DOHH2 (cell line): ENCODE data around the gene PBX4.

ENCODE experiments used
- H3F3A ChIP-seq: fragments of 200-600 bp; sonication (generic), shearing (Covaris generic); 2 replicates; pipeline ENCODE4 v1.6.0; 2016; ENCODE audit warnings: antibody characterized with exemption, mild to moderate bottlenecking; ENCODE audit not compliant: control insufficient read depth, insufficient read depth
- H3K27ac ChIP-seq: fragments of 200-600 bp; sonication (generic); 2 replicates; pipeline ENCODE4 v1.5.1; 2014; ENCODE audit warnings: low read depth, mild to moderate bottlenecking, low read length, moderate library complexity
- H3K27me3 ChIP-seq: fragments of 200-600 bp; sonication (generic); 2 replicates; pipeline ENCODE4 v1.6.1; 2014; ENCODE audit warnings: mild to moderate bottlenecking, low read length, mixed read lengths; ENCODE audit not compliant: control insufficient read depth
- H3K36me3 ChIP-seq: fragments of 200-600 bp; sonication (generic); 2 replicates; pipeline ENCODE4 v1.6.1; 2014; ENCODE audit warnings: mild to moderate bottlenecking, low read length, moderate library complexity, mixed read lengths; ENCODE audit not compliant: control insufficient read depth
- H3K4me1 ChIP-seq: fragments of 200-600 bp; sonication (generic); 2 replicates; pipeline ENCODE4 v1.6.1; 2014; ENCODE audit warnings: mild to moderate bottlenecking, low read length, mixed read lengths; ENCODE audit not compliant: control insufficient read depth
- H3K4me2 ChIP-seq: fragments of 200-600 bp; sonication (generic); 2 replicates; pipeline ENCODE4 v1.6.0; 2014; ENCODE audit warnings: mild to moderate bottlenecking, low read length, moderate library complexity
- H3K4me3 ChIP-seq: fragments of 200-600 bp; sonication (generic); 2 replicates; pipeline ENCODE4 v1.5.1; 2014; ENCODE audit warnings: mild to moderate bottlenecking, low read length, mixed read lengths
- H3K79me2 ChIP-seq: fragments of 200-600 bp; sonication (generic); 2 replicates; pipeline ENCODE4 v1.6.1; 2014; ENCODE audit warnings: mild to moderate bottlenecking, low read length, mixed read lengths; ENCODE audit not compliant: control insufficient read depth
- H3K9me2 ChIP-seq: fragments of 200-600 bp; sonication (generic); replicated peaks from 2 replicates; pipeline ENCODE4 v1.6.1; 2014; ENCODE audit warnings: mild to moderate bottlenecking, low read length, mixed read lengths; ENCODE audit not compliant: control insufficient read depth
- H3K9me3 ChIP-seq: fragments of 200-600 bp; sonication (generic); 2 replicates; pipeline ENCODE4 v1.6.1; 2014; ENCODE audit warnings: antibody characterized with exemption, low read length, mixed read lengths; ENCODE audit not compliant: control insufficient read depth, insufficient read depth
- H4K20me1 ChIP-seq: fragments of 200-600 bp; sonication (generic); 2 replicates; pipeline ENCODE4 v1.6.0; 2014; ENCODE audit warnings: low read depth, mild to moderate bottlenecking, antibody characterized with exemption, low read length, moderate library complexity; ENCODE audit not compliant: control insufficient read depth, insufficient read depth
- CTCF ChIP-seq: fragments of 200-600 bp; sonication (generic); IDR thresholded peaks from one replicate; pipeline ENCODE4 v1.5.1; 2014; ENCODE audit warnings: antibody characterized with exemption, mild to moderate bottlenecking, low read depth, low read length; ENCODE audit not compliant: poor library complexity, severe bottlenecking
- EZH2phosphoT487 ChIP-seq: fragments of 200-600 bp; sonication (generic); IDR thresholded peaks from 2 replicates; pipeline ENCODE4 v1.6.1; 2017; ENCODE audit warnings: borderline replicate concordance, mild to moderate bottlenecking, antibody characterized with exemption, low read length, moderate library complexity, mixed read lengths

Gene PBX4

GRCh38 chr19:19571071-19571786 lies 47.3 kb downstream of the PBX4 start:
- TF ChIP-seq CTCF: no peak
- TF ChIP-seq EZH2phosphoT487: no peak
- Histone ChIP-seq H3K27ac (no peak overlapping the region), H3K27me3 (no peaks in the 10 kb centered on the region), H3K9me2 (no peaks in the 10 kb centered on the region), H3K4me1 (no peaks in the 10 kb centered on the region), H3K4me3 (no peak overlapping the region), H3K4me2 (no peak overlapping the region), H3K79me2 (no peaks in the 10 kb centered on the region), H3K9me3 (no peaks in the 10 kb centered on the region), H3F3A (no peaks in the 10 kb centered on the region), H4K20me1 (no peaks in the 10 kb centered on the region), H3K36me3 (no peaks in the 10 kb centered on the region; the same call in 1 of the 2 replicates)

DNA sequence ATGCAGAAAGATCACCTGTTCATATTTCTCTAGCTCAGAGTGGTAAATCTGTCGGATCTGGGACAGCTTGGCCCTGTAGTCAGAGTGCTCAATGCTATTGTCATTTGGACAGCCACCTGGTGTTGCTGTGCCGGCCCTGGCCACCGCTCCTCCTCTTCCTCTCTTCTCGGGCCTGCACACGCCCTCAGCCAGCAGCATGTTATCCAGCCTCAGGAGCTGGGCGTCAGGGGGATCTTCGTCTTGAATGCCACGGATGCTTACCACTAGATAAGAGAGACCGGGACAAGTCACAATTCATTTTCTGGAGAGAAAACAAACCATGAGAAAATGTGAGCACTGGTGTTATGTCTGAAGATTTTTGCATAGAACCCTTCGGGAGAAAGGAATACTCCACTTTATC lies 47.9 kb downstream of the PBX4 start:
- no peaks in the 10 kb centered on the region for H4K20me1 ChIP-seq
- no peak overlapping the region for H3K4me2 ChIP-seq
- no peaks in the 10 kb centered on the region for H3F3A ChIP-seq
- no peaks in the 10 kb centered on the region for H3K4me1 ChIP-seq
- no peaks in the 10 kb centered on the region for H3K9me3 ChIP-seq
- H3K9me2 ChIP-seq: no peaks in the 10 kb centered on the region
- no peak overlapping the region for H3K4me3 ChIP-seq
- H3K27ac ChIP-seq: no peak overlapping the region
- H3K27me3 ChIP-seq: no peaks in the 10 kb centered on the region
- H3K36me3 ChIP-seq: no peaks in the 10 kb centered on the region; the same call in 1 of the 2 replicates
- TF ChIP-seq EZH2phosphoT487 (no peak), CTCF (no peak)
- H3K79me2 ChIP-seq: no peaks in the 10 kb centered on the region

- Histone ChIP-seq H3K36me3 (no peaks in the 10 kb centered on the region; the same call in 1 of the 2 replicates), H4K20me1 (no peaks in the 10 kb centered on the region), H3K79me2 (no peaks in the 10 kb centered on the region), H3K9me2 (no peaks in the 10 kb centered on the region), H3K4me1 (no peaks in the 10 kb centered on the region), H3K4me2 (no peak overlapping the region), H3K27ac (no peak overlapping the region), H3K4me3 (no peak overlapping the region), H3K27me3 (no peaks in the 10 kb centered on the region), H3F3A (no peaks in the 10 kb centered on the region), H3K9me3 (no peaks in the 10 kb centered on the region)
- no peak for TF ChIP-seq EZH2phosphoT487
- TF ChIP-seq CTCF: no peak
Observed at GRCh38 chr19:19568802-19569756, 49.4 kb downstream of the PBX4 start.
